ENCODE measurements around the gene RNF223.
"Not testable (repeated sequence)": the region's sequence is repeated elsewhere in the genome, so short reads cannot be mapped to it uniquely, and the experiment has no call there.

Gene RNF223

GRCh38 chr1:1082239-1082775 lies 8.2 kb upstream of the RNF223 start:
- H3K4me3 ChIP-seq (ENCODE audit: control insufficient read depth, low read depth, low read length), result no peak overlapping the region
- TF ChIP-seq CTCF (conservative IDR thresholded peaks at IDR 0.05; ENCODE audit: control insufficient read depth, insufficient read depth, low read depth, low read length), result no peak
- DNase-seq (ENCODE audit: low read depth), result no peak

GRCh38 chr1:1081311-1082238 lies 7.5 kb upstream of the RNF223 start:
- no peak for DNase-seq (ENCODE audit: low read depth)
- H3K4me3 ChIP-seq (ENCODE audit: control insufficient read depth, low read depth, low read length), result no peak overlapping the region
- no peak for TF ChIP-seq CTCF (conservative IDR thresholded peaks at IDR 0.05; ENCODE audit: control insufficient read depth, insufficient read depth, low read depth, low read length)

- DNase-seq (ENCODE audit: low read depth), result no peak
Measured at GRCh38 chr1:1080951-1081310, 6.8 kb upstream of the RNF223 start.

GRCh38 chr1:1080122-1080757 lies 6.1 kb upstream of the RNF223 start:
- no peak for TF ChIP-seq CTCF (conservative IDR thresholded peaks at IDR 0.05; ENCODE audit: control insufficient read depth, insufficient read depth, low read depth, low read length)
- DNase-seq (ENCODE audit: low read depth), result peak; percentile 37
- H3K4me3 ChIP-seq (ENCODE audit: control insufficient read depth, low read depth, low read length), result no peak overlapping the region

More at GRCh38 chr1:1080951-1081310, 6.8 kb upstream of the RNF223 start:
- H3K4me3 ChIP-seq (ENCODE audit: control insufficient read depth, low read depth, low read length), result no peak overlapping the region
- no peak for TF ChIP-seq CTCF (conservative IDR thresholded peaks at IDR 0.05; ENCODE audit: control insufficient read depth, insufficient read depth, low read depth, low read length)

- no peak overlapping the region for H3K4me3 ChIP-seq (ENCODE audit: control insufficient read depth, low read depth, low read length)
- no peak for TF ChIP-seq CTCF (conservative IDR thresholded peaks at IDR 0.05; ENCODE audit: control insufficient read depth, insufficient read depth, low read depth, low read length)
- peak; percentile 80 for DNase-seq (ENCODE audit: low read depth)
Measured at GRCh38 chr1:1079408-1080121, 5.5 kb upstream of the RNF223 start.

GRCh38 chr1:1077396-1077795 lies 3.3 kb upstream of the RNF223 start:
- not testable (repeated sequence) for H3K4me3 ChIP-seq (ENCODE audit: control insufficient read depth, low read depth, low read length); DNase-seq (ENCODE audit: low read depth)
